SW480 (cell line): ENCODE measurements around the gene FARSB.

Experiments used
- DNase-seq: peaks from one replicate; pipeline ENCODE4 v3.0.0-alpha.2; 2016; ENCODE audit warnings: low spot score

Gene FARSB

DNA sequence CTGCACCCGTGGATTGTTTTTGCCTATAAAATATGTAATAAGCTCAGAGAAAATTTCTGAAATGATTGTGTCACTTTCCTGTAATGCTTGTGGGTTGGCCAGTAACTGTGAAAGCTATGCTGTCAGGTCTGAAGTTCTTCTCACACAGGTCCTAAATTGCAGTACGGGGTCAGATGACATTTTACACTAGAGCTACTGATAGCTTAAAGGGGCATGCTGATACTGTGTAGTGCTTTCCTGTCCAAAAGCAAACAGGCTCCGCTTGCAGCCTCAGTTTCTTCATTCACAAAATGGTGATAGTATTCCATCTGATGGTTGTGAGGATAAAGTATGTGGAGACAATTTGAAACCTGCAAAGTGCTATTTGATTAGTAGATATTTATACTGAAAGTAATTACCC, 7.6 kb upstream of the FARSB start:
- no peak for DNase-seq

DNA sequence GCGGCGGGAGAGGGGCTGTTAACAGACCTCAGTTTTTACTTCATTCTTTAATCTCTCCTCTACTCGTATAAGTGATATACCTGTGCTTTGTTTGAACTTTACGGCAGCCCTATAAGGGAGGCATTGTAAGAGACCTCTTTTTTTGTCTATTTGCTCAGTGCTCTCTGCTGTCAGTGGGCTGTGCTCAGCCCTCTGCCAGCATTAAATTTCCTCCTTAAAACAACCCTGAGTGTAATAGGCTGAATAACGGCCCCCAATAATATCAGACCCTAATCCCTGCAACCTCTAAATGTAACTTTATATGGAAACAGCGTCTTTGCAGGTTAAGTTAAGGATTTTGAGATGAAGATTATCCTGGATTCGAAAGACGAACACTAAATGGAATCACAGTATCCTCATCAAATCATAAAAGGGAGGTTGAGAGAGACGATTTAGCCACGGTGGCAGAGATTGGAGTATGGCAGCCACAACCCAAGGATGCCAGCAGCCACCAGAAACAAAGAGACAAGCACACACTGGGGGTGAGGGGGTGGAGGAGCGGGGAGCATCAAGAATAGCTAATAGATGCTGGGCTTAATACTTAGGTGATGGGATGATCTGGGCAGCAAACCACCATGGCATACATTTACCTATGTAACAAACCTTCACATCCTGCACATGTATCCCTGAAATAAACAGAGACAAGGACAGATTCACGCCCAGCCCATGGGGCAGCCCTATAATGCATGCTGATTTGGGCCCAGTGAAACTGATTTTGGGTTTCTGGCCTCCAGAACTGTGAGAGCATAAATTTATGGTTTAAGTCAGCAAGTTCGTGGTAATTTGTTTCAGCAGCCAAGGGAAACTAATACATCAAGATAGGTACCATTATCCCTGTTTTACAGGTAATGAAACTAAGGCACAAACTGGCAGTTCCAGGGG, 894 bp upstream of the FARSB start:
- DNase-seq: no peak

DNA sequence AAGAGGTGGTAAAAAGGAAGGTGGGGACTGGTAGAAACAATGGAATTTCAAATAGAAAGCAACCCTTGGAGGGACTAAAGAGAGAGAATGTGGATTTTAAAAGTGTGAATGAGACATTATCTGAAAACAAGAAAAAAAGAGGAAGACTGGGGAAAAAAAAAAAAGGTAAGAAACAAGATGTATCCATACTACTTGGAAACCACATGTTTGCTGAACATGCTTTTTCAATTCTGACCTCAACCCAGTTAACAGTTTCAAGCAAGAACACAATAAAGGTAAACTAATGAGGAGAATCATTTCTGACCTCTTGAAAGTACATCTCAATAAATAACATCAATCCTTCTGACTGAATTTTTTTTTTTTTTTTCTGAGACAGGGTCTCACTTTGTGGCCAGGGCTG, 2.6 kb downstream of the FARSB start:
- no peak for DNase-seq

GRCh38 chr2:222652491-222653255, 3.2 kb downstream of the FARSB start:
- DNase-seq: no peak

- no peak for DNase-seq
Measured at GRCh38 chr2:222651718-222652418, 4.0 kb downstream of the FARSB start.

DNA sequence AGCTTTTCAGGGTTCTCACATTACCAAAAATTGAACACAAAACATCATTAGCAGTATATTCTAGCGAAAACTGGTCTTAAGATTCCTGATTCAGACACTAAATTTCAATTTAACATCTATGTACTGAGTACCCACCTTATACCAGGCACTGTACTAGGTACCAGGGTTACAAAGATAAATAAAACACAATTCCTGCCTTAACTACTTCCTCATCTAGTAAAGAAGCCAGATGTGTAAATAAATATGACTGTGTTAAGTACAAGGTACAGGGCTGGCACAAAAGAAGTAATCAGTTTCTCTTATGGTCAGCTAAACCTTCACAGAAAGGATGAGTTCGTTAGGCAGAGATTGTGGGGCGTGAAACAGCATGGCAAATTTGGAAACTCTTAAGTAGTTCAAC, 6.1 kb downstream of the FARSB start:
- DNase-seq: no peak

DNA sequence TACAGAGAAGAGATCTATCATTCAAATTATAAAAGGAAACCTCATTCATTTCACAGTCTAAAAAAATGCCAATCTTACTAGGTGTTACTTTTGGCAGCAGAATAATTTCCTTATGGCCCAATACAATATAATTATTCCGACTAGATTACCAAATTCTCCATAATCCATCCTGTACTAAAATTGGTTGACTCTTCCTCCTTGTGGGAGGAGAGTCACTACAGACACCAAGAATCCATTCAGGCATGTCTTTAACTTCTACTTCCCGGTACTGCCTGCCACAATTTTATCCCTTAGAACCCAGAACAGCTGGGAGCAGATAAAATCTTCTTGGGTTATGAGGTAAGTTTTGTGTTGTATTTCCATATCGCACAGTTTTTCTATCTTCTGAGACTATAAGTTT, 9.9 kb downstream of the FARSB start:
- DNase-seq: no peak

DNA sequence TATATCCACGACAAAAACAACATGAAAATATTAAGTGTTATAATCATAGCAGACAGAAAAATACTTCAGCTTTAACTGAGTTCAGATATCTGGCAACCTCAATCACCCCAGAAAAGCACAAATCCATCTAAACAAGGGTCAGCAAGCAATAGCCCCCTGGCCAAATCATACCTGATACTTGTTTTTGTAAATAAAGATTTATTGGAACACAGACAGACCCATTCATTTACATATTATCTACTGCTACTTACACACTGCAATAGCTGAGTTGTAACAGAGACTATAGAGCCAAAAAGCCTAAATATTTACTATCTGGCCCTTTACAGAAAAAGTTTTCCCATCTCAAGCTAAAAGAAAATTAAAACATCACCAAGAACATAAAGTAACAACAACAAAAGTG, 12.8 kb downstream of the FARSB start:
- DNase-seq: no peak

- DNase-seq: no peak
Measured at GRCh38 chr2:222641336-222641735, 14.6 kb downstream of the FARSB start.

- no peak for DNase-seq
Measured at GRCh38 chr2:222637067-222637466, 18.8 kb downstream of the FARSB start.

DNA sequence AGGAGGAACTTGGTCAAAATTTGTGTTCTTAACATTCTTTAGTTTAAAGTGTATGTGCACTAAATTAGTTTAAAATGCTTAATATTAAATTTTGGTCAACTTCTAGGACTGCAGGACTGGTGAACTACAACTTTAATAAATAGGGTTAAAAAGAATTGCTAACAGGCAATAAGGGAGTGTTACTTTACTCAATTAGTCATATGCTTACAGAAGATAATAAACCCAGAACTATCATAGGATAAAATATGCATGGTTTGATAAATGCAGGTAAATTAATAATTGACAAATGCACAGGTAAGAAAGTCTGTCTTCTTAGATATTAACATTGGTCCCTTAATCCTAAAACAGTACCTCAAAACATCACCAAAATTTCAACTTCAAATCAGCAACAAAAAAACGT, 20.6 kb downstream of the FARSB start:
- DNase-seq: no peak

DNA sequence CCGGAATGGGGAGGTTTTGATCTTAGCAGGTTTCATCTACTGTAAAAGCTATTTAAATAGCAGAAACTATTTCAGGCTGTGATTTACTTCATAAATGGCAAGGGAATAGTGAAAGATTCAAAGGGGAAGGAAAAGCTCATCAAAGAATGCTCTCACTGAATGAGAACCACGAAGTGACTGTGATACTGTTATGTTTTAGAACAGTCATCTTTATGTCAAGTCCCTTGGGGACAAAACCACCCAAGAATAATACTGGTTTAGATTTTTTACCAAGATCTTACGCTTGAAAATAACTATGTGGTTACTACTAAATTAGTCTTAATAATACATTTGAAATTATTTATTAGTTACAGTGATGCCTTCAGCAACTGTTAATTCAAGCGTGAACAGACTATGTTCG, 28.1 kb downstream of the FARSB start:
- DNase-seq: no peak

DNA sequence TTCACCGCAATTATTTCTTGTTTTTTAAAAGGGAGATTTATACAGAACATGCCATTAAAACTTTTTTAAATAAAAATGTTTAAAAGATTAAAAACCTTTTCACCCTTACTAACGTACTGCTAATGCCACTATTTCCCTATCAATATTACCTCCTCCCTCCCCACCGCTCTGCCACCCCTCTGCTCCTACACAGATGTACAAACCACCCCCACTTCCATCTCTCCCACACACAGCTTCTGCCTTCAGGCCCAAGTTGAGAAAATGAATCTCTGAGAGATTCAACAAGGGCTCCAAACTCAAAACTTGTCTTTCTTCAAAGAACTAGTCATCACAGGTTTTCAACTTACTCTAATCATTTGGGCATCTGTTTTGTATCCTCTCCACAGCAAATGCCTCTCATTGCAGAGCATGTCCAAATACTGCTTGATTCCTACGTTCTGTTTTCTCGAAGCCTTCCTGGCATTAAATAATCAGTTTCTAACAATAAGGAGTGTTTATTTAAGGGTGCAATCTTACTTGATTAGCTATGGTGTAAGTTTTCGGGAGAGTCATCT, 32.1 kb downstream of the FARSB start:
- no peak for DNase-seq

GRCh38 chr2:222622910-222623309, 33.0 kb downstream of the FARSB start:
- DNase-seq: no peak

- no peak for DNase-seq
Measured at GRCh38 chr2:222621893-222622292, 34.0 kb downstream of the FARSB start.

DNA sequence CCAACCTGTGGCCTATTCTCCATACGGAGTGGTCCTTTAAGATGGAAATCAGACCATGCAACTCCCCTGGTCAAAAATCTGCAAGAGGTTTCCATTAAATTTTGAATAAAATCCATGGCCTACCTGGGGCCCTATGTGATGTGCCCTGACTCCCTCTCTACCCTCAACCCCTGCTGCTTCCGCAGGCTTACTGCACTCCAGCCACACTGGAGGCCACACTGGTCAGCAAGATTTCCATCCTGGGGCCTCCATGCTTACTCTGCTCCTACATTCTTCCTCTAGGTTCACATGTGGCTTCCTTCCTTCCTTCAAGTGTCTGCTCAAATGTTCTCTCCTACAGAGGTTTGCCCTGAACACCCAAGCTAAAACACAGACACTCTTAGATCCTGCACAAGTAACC, 40.6 kb downstream of the FARSB start:
- no peak for DNase-seq

DNA sequence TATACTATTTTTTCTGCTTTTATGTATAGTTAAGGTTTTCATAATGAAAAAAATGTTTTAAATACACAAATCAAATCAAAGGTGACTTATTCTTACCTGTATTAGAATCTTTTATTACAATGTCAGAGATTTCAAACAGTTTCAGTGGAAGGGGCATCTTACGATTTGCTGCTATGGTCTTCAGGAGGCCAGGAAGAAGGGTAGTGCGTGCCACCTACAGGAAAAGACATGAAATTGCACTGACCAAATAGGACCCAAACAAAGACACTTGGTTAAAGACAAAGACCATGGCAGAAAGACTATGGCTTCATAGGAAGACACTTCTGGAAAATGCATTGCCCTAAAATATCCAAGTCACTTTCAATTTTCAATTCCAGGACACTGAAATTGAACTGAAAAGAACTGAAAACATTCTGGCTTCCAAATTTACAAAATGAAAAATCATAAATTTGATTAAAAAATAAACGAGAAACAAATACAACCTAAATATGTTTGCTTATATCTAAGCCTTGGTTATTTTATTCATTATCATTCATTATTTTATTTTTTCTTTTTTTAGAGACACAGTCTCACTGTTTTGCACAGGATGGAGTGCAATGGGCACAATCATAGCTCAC, 42.1 kb downstream of the FARSB start:
- DNase-seq: peak; percentile 48

- DNase-seq: no peak
Measured at GRCh38 chr2:222611684-222612083, 44.2 kb downstream of the FARSB start.

- no peak for DNase-seq
Measured at GRCh38 chr2:222610746-222611145, 45.1 kb downstream of the FARSB start.

DNA sequence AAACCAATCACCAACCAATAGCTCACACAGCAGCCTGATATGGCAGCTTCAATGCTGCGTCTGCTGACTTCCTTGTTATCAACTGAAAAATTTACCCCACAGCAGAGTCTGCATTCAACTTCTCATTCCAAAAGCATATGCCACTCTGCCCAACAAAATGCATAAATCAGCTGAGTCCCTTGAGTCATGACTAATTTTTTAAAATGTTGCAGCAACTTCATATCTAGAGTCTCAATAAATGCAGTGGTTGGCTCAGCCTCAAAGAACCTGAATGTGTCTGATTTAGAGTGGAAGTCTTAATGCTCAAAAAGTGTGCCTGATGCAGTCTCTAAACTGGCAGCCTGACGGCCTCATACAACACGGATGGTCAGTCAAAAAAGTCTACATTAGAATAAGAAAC, 46.5 kb downstream of the FARSB start:
- DNase-seq: no peak

- DNase-seq: no peak
Measured at GRCh38 chr2:222608081-222608480, 47.8 kb downstream of the FARSB start.

GRCh38 chr2:222606306-222606705, 49.6 kb downstream of the FARSB start:
- no peak for DNase-seq
